SH-SY5Y (cell line): ENCODE measurements around the gene ZFYVE27.

Source experiments
- GATA2 ChIP-seq: IDR thresholded peaks from 2 replicates; pipeline ENCODE4 v1.6.1; 2011; ENCODE audit warnings: mild to moderate bottlenecking, low read depth, low read length
- GATA3 ChIP-seq: IDR thresholded peaks from 2 replicates; pipeline ENCODE4 v1.6.1; 2011; ENCODE audit warnings: low read depth, mild to moderate bottlenecking, low read length, moderate library complexity

DNA sequence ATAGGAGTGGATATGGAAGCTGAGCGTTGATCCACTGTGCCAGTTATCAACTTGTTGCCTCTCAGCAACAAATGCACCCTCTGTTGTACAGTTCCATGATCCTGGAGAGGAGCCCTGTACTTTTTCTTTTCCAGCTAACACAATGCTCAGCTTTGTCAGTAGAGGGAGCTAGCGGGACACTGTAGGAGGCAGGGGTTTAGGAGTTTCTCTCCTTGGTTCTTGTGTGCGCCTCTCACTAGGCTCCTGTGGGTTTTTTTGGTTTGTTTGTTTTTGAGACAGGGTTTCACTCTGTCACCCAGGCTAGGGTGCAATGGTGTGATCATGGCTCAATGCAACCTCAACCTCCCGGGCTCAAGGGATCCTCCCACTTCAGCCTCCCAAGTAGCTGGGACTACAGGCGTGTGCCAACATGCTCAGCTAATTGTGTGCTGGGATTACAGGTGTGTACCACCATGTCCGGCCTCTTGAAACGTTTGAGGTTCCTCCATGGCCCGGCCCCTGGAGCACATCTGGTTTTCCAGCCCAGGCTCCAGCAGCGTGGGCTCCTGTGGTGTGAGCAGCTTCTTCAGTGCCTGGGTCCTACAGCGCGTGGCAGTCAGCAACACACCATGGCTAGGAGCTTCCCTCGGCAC, 35.4 kb upstream of the ZFYVE27 start:
- no peak for TF ChIP-seq GATA3
- TF ChIP-seq GATA2: no peak
